Testis (tissue), 2 donors: Measurements from ENCODE around the gene PDK2.

ENCODE experiments used
- CTCF ChIP-seq, 3 experiments: fragments of 450-650 bp in 2 of 3; fragments of 200-600 bp in 1 of 3; sonication (generic) in 1 of 3; IDR thresholded peaks; one replicate each; pipeline ENCODE4 v1.5.1; 2016 to 2019; ENCODE audit warnings: antibody characterized with exemption in 3 of 3, mild to moderate bottlenecking in 2 of 3, moderate library complexity in 1 of 3
- POLR2A ChIP-seq: fragments of 450-650 bp; IDR thresholded peaks from one replicate; pipeline ENCODE4 v1.6.1; 2017; ENCODE audit warnings: antibody characterized with exemption, mild to moderate bottlenecking, moderate library complexity

DNA sequence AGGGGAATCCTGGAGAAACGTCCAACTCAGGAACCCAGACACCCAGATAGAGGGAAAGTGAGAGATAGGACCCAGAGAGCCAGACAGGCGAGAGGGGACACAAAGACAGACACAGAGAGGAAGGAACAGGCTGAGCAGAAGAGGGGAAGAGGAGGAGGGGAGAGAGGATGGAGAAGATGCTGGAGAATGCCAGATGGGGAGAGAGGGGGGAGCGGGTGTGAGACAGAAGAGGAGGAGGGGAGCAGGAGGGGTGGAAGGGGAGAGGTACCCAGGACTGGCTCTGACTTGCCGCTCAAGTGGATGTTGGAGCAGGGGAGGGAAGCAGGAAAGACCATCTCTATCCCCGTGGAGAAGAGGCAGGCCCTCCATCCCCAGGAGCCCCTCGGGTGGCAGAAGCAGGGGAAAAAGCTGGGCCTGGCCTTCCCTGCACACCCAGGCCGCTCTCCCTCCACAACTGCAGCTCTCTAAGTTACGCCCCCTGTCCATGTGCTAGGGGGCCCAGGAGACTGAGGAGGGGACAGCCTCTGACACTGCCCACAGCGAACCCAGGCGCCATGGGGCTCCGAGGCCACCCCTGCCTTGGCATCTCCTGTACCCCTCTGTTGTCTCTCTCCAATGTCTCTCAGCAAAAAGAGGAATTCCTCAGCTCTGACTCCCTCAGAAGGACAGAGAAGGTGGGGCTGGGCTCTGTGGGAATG, 50.5 kb downstream of the PDK2 start:
- TF ChIP-seq CTCF (IDR thresholded peaks at IDR 0.05) (no peak), POLR2A (no peak)
